GM08714 (cell line): ENCODE results near the gene SETD6.

ENCODE experiments used
- H3K4me3 ChIP-seq: fragments of 200-500 bp; sonication (Bioruptor generic); 2 replicates; pipeline ENCODE4 v1.5.1; 2014; ENCODE audit warnings: mild to moderate bottlenecking, low read length, inconsistent platforms
- ZNF274 ChIP-seq: IDR thresholded peaks from 2 replicates; pipeline ENCODE4 v1.6.1; 2012; ENCODE audit warnings: mild to moderate bottlenecking, low read depth, low read length

Gene SETD6

GRCh38 chr16:58499615-58500351 is 15.5 kb upstream of the SETD6 start, which contains the start of gene NDRG4:
Gene NDRG4 (plus strand): TSS chr16:58500143. CDS start chr16:58500249, 106 bp downstream.
- H3K4me3 ChIP-seq, result no peak within 1 kb of the TSS; the same call in 1 of the 2 replicates
- no peak for TF ChIP-seq ZNF274

GRCh38 chr16:58500430-58501241 is 14.7 kb upstream of the SETD6 start:
- no peak for TF ChIP-seq ZNF274

GRCh38 chr16:58501242-58502131 is 13.8 kb upstream of the SETD6 start:
- no peak for TF ChIP-seq ZNF274
- H3K4me3 ChIP-seq, result peak overlapping the region; percentile 13; the same call in 1 of the 2 replicates

More at GRCh38 chr16:58500430-58501241, 14.7 kb upstream of the SETD6 start:
- peak overlapping the region; percentile 13; the same call in 1 of the 2 replicates for H3K4me3 ChIP-seq

GRCh38 chr16:58502217-58502921 is 12.9 kb upstream of the SETD6 start:
- H3K4me3 ChIP-seq, result no peak overlapping the region
- no peak for TF ChIP-seq ZNF274

- TF ChIP-seq ZNF274, result no peak
- no peak overlapping the region for H3K4me3 ChIP-seq
Observed at GRCh38 chr16:58503166-58503862, 12.0 kb upstream of the SETD6 start.

GRCh38 chr16:58503863-58504688 is 11.2 kb upstream of the SETD6 start:
- no peak for TF ChIP-seq ZNF274
- no peak overlapping the region for H3K4me3 ChIP-seq

GRCh38 chr16:58506241-58507194 is 8.8 kb upstream of the SETD6 start:
- no peak overlapping the region for H3K4me3 ChIP-seq
- no peak for TF ChIP-seq ZNF274

- no peak for TF ChIP-seq ZNF274
Observed at GRCh38 chr16:58507195-58507962, 7.9 kb upstream of the SETD6 start.

GRCh38 chr16:58507963-58508670 is 7.2 kb upstream of the SETD6 start:
- no peak overlapping the region for H3K4me3 ChIP-seq
- TF ChIP-seq ZNF274, result no peak

More at GRCh38 chr16:58507195-58507962, 7.9 kb upstream of the SETD6 start:
- H3K4me3 ChIP-seq, result no peak overlapping the region

GRCh38 chr16:58508671-58509251 is 6.6 kb upstream of the SETD6 start:
- no peak overlapping the region for H3K4me3 ChIP-seq
- no peak for TF ChIP-seq ZNF274
